IPS-NIHi7 (cell line): ENCODE measurements around the gene ELOVL1.
"Not testable (repeated sequence)": the region's sequence is repeated elsewhere in the genome, so short reads cannot be mapped to it uniquely, and the experiment has no call there.

Experiments
- DNase-seq: peaks from one replicate; pipeline ENCODE4 v3.0.0; 2012; ENCODE audit warnings: mixed read lengths; ENCODE audit errors: extremely low spot score

ELOVL1 gene

GRCh38 chr1:43381612-43382011 lies 13.8 kb upstream of the ELOVL1 start:
- DNase-seq, result no peak

GRCh38 chr1:43379476-43379875 lies 11.7 kb upstream of the ELOVL1 start:
- DNase-seq, result no peak

- no peak for DNase-seq
These were observed 10.0 kb upstream of the ELOVL1 start for GRCh38 chr1:43377831-43378230.

GRCh38 chr1:43376723-43377235 lies 9.0 kb upstream of the ELOVL1 start:
- DNase-seq, result no peak

- DNase-seq, result no peak
These were observed 5.5 kb upstream of the ELOVL1 start for GRCh38 chr1:43373066-43373940.

- no peak for DNase-seq
These were observed 4.4 kb upstream of the ELOVL1 start for GRCh38 chr1:43372172-43372571.

GRCh38 chr1:43370564-43370963 lies 2.8 kb upstream of the ELOVL1 start:
- no peak for DNase-seq

- DNase-seq, result not testable (repeated sequence)
These were observed 2.0 kb upstream of the ELOVL1 start for GRCh38 chr1:43369779-43370178.

GRCh38 chr1:43368646-43369020 lies 822 bp upstream of the ELOVL1 start:
- DNase-seq, result no peak

GRCh38 chr1:43367026-43367903 lies 546 bp downstream of the ELOVL1 start:
- DNase-seq, result peak; percentile 48

GRCh38 chr1:43366601-43367025 lies 1.2 kb downstream of the ELOVL1 start:
- peak; percentile 25 for DNase-seq

- peak; percentile 58 for DNase-seq
These were observed 1.6 kb downstream of the ELOVL1 start for GRCh38 chr1:43366179-43366578.

- DNase-seq, result no peak
These were observed 2.1 kb downstream of the ELOVL1 start for GRCh38 chr1:43365678-43366077.

GRCh38 chr1:43363935-43364525 lies 3.8 kb downstream of the ELOVL1 start:
- DNase-seq, result no peak

GRCh38 chr1:43363283-43363934 lies 4.4 kb downstream of the ELOVL1 start:
- DNase-seq, result no peak

- DNase-seq, result no peak
These were observed 7.2 kb downstream of the ELOVL1 start for GRCh38 chr1:43360616-43361015.

GRCh38 chr1:43359696-43360095 lies 8.1 kb downstream of the ELOVL1 start:
- no peak for DNase-seq

GRCh38 chr1:43358746-43359693 lies 8.8 kb downstream of the ELOVL1 start, which contains the start of gene CDC20:
TSS of gene CDC20 (plus strand) at chr1:43358981. CDS start at chr1:43359216, 235 bp downstream.
- peak; percentile 92 for DNase-seq

GRCh38 chr1:43358121-43358745 lies 9.6 kb downstream of the ELOVL1 start:
- peak; percentile 52 for DNase-seq

- no peak for DNase-seq
These were observed 10.6 kb downstream of the ELOVL1 start for GRCh38 chr1:43357251-43357650.
